Astrocyte (in vitro differentiated cells and primary cell): Measurements from ENCODE around the gene ARNT2.

Source experiments
- CTCF ChIP-seq: IDR thresholded peaks from 2 replicates; pipeline ENCODE4 v1.5.1; 2011; ENCODE audit warnings: low read depth, mild to moderate bottlenecking, inconsistent platforms, low read length, moderate library complexity; ENCODE audit not compliant: insufficient read depth
- EZH2 ChIP-seq: IDR thresholded peaks from 2 replicates; pipeline ENCODE4 v1.6.1; 2012; ENCODE audit warnings: mild to moderate bottlenecking, low read length, inconsistent platforms; ENCODE audit not compliant: insufficient read depth

- TF ChIP-seq CTCF (no peak), EZH2 (no peak)
These were observed 83.7 kb downstream of the ARNT2 start for GRCh38 chr15:80487839-80488390.
